Neural progenitor cell (in vitro differentiated cells): ENCODE results near the gene TEP1.

Experiments used
- CTCF ChIP-seq: fragments of 200-600 bp; sonication (generic); IDR thresholded peaks from 2 replicates; pipeline ENCODE4 v1.5.1; 2017; ENCODE audit warnings: antibody characterized with exemption, mild to moderate bottlenecking
- EZH2phosphoT487 ChIP-seq: fragments of 200-600 bp; sonication (generic); IDR thresholded peaks from 2 replicates; pipeline ENCODE4 v1.6.1; 2017; ENCODE audit warnings: antibody characterized with exemption

DNA sequence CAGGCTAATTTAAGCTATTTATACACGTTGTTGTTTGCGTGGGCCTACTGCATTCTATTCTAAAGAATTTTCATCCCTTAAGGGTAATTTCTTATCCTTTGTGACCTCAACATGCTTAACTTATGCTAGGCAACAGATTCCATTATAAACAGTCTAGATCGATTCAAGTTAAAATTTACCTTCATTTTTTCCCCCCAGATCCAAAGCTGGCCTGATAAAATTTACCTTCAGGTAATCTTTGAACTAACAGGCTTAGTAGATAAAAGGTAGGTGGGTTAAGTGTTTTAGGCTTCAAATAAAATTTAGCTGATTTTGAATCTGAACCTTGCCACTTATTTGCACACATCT lies 79.8 kb downstream of the TEP1 start:
- TF ChIP-seq EZH2phosphoT487: no peak
- TF ChIP-seq CTCF: no peak
